Mucosa of descending colon (tissue), 3 donors: Measurements from ENCODE around the gene SPOP. TPM values are rescaled to one million over a fixed set of nuclear protein-coding genes. Genes with fewer than 3 reads are reported as not detected.

ENCODE experiments used
- ATAC-seq: fragments of 200-7000 bp; cut with Tn5 transposase; one replicate; pipeline ENCODE4 v1.9.1; 2020; ENCODE audit warnings: mild to moderate bottlenecking, moderate library complexity
- DNase-seq, 3 donors: peaks; one replicate each; pipeline ENCODE4 v3.0.0-alpha.2; 2020
- H3K36me3 ChIP-seq: fragments of 200-600 bp; one replicate; pipeline ENCODE4 v1.8.0; 2021; ENCODE audit warnings: low read depth, mild to moderate bottlenecking
- H3K4me1 ChIP-seq: fragments of 200-600 bp; one replicate; pipeline ENCODE4 v1.8.0; 2021; ENCODE audit warnings: low read depth, mild to moderate bottlenecking
- H3K4me3 ChIP-seq: fragments of 200-600 bp; one replicate; pipeline ENCODE4 v1.8.0; 2021; ENCODE audit warnings: mild to moderate bottlenecking
- H3K9me3 ChIP-seq: fragments of 200-600 bp; one replicate; pipeline ENCODE4 v1.8.0; 2021; ENCODE audit warnings: mild to moderate bottlenecking
- intact Hi-C, 2 donors: fragments of 100-400 bp; cut with DNase I in 1 of 2; cut with micrococcal nuclease in 1 of 2; formaldehyde crosslinking; loops; one replicate each; pipeline versions ENCODE4 v1.11.0 to v1.11.1; 2022; cut with DNase I, micrococcal nuclease
- total RNA-seq, 3 donors: library from RNA; stranded (reverse); fragmentation: NEBNext Ultra II Directional in 2 of 3; extraction: Animal tissue kit (Norgen Biotek cat#: 25700) in 2 of 3; gene quantifications; one replicate each; pipeline versions ENCODE4 v1.2.1 to v1.2.4, GENCODE V29; 2021 to 2023
- TF ChIP-seq, protein P1 (sequence below): fragments of 200-600 bp; IDR thresholded peaks from one replicate; pipeline ENCODE4 v1.8.0; 2022; ENCODE audit warnings: antibody characterized with exemption, mild to moderate bottlenecking
- donor health status: DM: no; HTN: no; CAD: no; lungs with moderate emphysema.
- donor health status: DM: no; HTN: no; CAD: no.
- donor health status: DM: no; HTN: yes; CAD: no.

The SPOP gene
- total RNA-seq, 3 donors from 2014 or later = 47.6 to 213 (median 56.2) TPM

DNA sequence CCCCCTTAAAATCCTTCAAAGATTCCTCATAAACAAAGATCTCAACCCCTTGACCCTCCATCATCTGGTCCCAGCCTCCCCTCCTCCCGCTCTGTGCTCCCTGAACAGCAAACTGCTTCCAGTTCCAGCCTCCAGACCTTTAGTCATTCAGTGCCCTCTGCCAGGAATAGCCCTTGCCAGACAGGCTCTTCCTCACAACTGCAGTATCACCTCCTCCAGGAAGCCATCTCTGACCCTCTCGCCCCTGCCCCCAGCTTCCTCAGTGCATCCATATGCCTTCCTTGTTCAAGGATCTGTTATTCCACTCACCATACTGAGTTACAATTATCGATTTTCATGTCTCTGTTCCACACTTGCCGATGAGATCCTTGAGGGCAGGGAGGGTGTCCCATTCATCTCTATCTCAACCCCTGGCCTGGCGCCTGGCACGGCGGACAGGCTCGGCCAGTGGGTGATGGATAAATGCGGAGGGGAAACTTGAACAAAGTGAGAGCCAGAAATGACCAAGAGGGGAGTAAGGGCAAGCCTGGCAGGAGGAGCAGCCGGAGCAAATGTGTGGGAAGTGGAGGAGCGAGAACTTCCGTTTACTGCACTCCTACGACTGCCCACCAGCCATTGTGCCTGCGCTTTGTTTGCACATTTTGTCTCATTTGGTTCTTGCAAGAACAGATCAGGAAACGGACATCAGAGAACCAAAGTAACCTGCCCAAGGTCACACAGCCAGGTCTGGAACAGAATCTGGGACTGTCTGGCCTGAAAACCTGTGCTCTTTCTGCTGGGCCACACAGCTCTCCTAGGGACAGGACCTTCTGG lies 104.2 kb downstream of the SPOP start:
- Histone ChIP-seq H3K36me3 (no peaks in the 10 kb centered on the region), H3K4me3 (no peak overlapping the region), H3K4me1 (peaks cover 22% of the 10 kb centered on the region), H3K9me3 (no peaks in the 10 kb centered on the region)
- TF ChIP-seq, protein P1, sequence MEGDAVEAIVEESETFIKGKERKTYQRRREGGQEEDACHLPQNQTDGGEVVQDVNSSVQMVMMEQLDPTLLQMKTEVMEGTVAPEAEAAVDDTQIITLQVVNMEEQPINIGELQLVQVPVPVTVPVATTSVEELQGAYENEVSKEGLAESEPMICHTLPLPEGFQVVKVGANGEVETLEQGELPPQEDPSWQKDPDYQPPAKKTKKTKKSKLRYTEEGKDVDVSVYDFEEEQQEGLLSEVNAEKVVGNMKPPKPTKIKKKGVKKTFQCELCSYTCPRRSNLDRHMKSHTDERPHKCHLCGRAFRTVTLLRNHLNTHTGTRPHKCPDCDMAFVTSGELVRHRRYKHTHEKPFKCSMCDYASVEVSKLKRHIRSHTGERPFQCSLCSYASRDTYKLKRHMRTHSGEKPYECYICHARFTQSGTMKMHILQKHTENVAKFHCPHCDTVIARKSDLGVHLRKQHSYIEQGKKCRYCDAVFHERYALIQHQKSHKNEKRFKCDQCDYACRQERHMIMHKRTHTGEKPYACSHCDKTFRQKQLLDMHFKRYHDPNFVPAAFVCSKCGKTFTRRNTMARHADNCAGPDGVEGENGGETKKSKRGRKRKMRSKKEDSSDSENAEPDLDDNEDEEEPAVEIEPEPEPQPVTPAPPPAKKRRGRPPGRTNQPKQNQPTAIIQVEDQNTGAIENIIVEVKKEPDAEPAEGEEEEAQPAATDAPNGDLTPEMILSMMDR = no peak
- DNase-seq = no peak
- no peak for ATAC-seq
- intact Hi-C loops = no loop called here

DNA sequence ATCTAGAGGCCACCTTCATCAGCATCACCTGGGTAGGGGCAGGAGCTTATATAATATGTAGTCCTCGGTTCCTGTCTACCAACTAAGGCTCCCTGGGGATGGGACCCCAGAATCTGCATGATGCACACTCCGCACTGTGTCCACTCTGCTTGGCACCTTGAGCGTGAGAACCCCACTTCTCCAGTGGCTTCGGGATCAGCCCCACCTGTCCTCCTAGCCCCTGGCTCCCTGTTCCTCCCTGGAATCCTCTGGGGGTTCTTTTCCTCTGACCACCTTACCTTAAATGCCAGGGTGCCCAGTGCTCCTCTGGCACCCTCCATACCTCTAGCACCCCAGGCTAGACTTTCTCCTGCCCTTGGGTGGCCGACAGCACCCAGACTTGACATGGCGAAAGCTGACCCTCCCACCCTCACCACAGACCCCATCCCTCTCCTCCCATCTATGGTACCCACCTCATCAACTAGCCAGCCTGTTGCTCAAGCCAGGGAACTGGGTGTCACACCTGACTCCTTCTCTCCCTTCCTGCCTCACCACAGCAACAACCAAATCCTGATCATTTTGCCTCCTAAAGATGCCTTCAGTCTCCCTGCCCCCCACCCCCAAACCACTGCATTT lies 105.0 kb downstream of the SPOP start:
- TF ChIP-seq, protein P1 = no peak
- Histone ChIP-seq H3K9me3 (no peaks in the 10 kb centered on the region), H3K4me1 (peaks cover 22% of the 10 kb centered on the region), H3K4me3 (no peak overlapping the region), H3K36me3 (no peaks in the 10 kb centered on the region)
- intact Hi-C loops = no loop called here
- no peak for ATAC-seq
- no peak for DNase-seq

DNA sequence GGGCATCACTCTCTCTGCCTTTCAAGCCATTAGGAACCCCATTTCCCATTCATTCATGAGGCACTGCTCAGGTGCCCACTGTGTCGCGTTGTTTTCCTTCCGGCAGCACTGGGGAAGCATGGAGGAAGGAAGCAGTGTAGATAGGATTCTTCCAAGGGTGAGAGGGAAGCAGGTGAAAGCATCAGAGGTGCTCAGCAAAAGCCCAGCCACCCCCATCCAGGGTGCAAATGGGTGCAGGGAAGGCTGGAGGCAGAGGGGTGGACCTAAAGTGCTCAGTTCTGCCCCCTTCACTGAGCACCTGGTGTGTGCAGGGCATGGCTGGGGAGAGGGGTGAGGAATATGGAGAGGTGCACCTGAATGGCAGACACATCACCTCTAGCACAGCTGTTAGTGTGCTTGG lies 105.7 kb downstream of the SPOP start:
- DNase-seq (no peak), ATAC-seq (no peak)
- no peaks in the 10 kb centered on the region for H3K9me3 ChIP-seq
- intact Hi-C loops = no loop called here
- H3K4me3 ChIP-seq = no peak overlapping the region
- TF ChIP-seq, protein P1 = no peak
- H3K4me1 ChIP-seq = peaks cover 22% of the 10 kb centered on the region
- no peaks in the 10 kb centered on the region for H3K36me3 ChIP-seq

DNA sequence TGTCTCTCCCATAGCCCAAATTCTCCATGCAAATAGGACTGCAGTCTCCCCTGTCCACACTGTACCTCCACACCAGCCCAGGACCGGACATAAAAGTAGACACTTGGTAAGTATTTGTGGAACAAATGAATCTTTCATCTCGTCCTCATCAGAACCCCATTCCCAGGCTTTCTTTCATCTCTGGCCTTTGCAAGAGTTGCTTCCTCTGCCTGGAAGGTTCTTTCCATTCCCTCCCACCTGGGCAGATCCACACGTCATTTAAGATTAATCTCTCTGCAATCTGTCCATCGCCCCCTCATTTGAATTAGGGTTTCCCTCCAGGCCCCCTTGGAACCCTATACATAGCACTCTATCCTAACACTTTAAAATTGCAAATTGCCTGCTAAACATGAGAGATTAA lies 106.1 kb downstream of the SPOP start:
- peaks cover 20% of the 10 kb centered on the region for H3K4me1 ChIP-seq
- H3K9me3 ChIP-seq = no peaks in the 10 kb centered on the region
- H3K4me3 ChIP-seq = no peak overlapping the region
- TF ChIP-seq, protein P1 = no peak
- ATAC-seq = no peak
- intact Hi-C loops = loop anchor here (2.0 kb wide), 2 partner anchors 123 to 279 kb away; no protein-coding TSS in a partner anchor
- DNase-seq = no peak
- no peaks in the 10 kb centered on the region for H3K36me3 ChIP-seq

DNA sequence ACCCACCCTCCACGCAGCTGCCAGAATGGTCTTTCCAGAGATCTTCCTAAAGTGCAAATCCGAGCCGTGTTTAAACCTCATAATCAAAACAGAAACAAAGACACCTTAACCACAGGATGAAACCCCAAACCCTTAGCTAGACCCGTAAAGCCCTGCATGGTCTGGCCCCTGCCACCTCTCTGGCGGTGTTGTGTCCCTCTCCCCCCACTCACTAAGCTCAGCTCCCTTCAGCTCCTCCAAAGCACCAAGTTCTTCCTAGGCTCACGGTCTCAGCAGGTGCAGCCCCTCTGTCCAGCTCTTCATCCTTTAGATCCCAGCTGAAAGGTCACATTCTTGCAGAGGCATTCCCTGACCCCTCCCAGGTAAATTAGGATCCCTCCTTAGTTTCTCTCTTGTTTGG lies 106.6 kb downstream of the SPOP start:
- intact Hi-C loops = loop anchor here (2.0 kb wide), 2 partner anchors 124 to 280 kb away; no protein-coding TSS in a partner anchor
- ATAC-seq (no peak), DNase-seq (no peak)
- TF ChIP-seq, protein P1 = no peak
- Histone ChIP-seq H3K36me3 (no peaks in the 10 kb centered on the region), H3K4me1 (peaks cover 15% of the 10 kb centered on the region), H3K4me3 (no peak overlapping the region), H3K9me3 (no peaks in the 10 kb centered on the region)
